WI38 (cell line): ENCODE measurements around the gene CYS1.
A peak's percentile ranks its signal among the peaks of the same experiment; 100 is the strongest.

Experiments
- H3K4me3 ChIP-seq: 2 replicates; pipeline ENCODE4 v1.5.1; 2011; ENCODE audit warnings: low read depth, mild to moderate bottlenecking, control low read depth, low read length
- CTCF ChIP-seq: IDR thresholded peaks from 2 replicates; pipeline ENCODE4 v1.5.1; 2012; ENCODE audit warnings: low read depth, mild to moderate bottlenecking, control low read depth, low read length

Gene CYS1

GRCh38 chr2:10079870-10080535 is at the start of gene CYS1:
TSS of gene CYS1 (minus strand) at chr2:10080411. CDS start at chr2:10080223, 188 bp downstream.
- no peak for TF ChIP-seq CTCF
- H3K4me3 ChIP-seq: peak within 1 kb of the TSS; percentile 37

DNA sequence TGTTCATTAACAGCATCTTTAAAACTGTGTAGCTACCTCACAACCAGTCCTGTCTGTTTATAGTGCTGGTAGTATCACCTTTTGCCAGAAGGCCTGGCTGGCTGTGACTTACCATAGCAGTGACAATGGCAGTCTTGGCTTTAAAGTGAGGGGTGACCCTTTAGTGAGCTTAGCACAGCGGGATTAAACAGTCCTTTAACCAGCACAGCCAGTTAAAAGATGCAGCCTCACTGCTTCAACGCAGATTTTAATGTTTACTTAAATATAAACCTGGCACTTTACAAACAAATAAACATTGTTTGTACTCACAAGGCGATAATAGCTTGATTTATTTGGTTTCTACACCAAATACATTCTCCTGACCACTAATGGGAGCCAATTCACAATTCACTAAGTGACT is 49.3 kb upstream of the CYS1 start:
- TF ChIP-seq CTCF: no peak
- no peak overlapping the region for H3K4me3 ChIP-seq

DNA sequence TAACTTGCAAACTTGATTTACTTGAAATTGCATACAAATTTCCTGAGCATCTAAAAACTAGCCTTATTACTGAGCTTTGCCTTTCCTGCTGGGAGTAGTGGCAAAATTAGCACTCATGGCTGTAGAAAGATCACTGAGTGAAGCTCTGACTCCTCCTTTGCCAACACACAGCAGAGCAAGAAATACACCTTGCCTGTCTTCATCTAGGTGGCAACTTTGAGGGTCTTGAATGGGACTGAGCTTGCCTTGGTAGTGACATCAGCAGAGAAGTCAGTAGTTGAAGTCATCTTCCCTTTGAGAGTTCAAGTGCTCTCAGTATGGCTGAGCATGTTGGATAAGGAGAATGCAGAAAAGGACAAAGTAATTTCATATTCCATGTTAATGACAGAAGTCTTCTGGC is 48.2 kb upstream of the CYS1 start:
- TF ChIP-seq CTCF: no peak
- H3K4me3 ChIP-seq: no peak overlapping the region

GRCh38 chr2:10126632-10127026 is 46.4 kb upstream of the CYS1 start:
- no peak overlapping the region for H3K4me3 ChIP-seq
- no peak for TF ChIP-seq CTCF

DNA sequence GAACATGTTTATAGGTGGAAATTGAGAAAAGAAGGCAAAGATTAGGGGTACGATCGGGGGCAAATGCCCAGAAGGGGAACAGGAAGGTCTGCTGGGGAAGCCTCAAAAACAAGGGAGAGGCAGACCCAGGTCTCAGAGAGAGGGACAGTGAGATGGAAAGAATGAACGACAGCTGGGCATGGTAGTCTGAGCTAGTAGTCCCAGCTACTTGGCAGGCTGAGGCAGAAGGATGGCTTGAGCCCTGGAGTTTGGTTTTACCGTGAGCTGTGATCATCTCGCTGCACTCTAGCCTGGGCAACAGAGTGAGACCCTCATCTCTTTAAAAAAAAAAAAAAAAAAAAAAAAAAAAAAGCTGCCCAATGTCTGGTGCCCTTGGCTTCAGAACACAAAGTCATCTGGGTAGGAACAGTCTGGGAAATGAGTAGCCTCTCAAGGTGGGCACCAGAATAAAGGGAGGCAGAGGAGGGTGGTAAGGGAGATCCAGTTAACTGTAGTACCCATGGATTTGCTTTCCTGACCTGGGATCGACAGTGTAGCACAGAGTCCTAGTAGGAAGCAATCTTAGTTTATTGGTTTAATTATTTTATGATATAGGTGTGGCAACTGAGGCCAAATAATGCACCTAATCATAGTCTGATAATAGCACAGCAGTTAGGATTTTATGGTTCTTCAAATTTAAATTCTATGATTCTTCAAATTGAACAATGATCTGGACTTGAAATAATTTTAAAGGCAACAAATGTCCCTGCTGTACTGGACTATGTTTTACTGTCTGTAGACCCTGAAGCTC is 45.8 kb upstream of the CYS1 start:
- H3K4me3 ChIP-seq: no peak overlapping the region
- no peak for TF ChIP-seq CTCF

GRCh38 chr2:10124538-10125045 is 44.4 kb upstream of the CYS1 start:
- peak overlapping the region; percentile 82 for H3K4me3 ChIP-seq
- TF ChIP-seq CTCF: no peak

DNA sequence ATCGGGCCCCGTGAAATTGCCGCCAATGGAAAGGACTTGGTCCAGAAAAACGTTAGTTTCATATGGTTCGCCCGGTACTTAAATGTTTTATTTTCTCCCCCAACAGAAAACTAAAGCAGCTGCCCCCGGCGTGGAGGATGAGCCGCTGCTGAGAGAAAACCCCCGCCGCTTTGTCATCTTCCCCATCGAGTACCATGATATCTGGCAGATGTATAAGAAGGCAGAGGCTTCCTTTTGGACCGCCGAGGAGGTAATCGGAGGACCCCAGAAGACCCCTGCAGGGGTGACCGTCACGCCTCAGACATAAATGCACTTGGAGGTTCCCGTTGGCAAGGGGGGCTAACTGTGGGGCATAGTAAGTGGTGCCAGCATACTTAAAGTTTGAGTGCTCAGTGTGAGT is 43.1 kb upstream of the CYS1 start:
- TF ChIP-seq CTCF: no peak
- peak overlapping the region; percentile 82 for H3K4me3 ChIP-seq
